ENCODE data around the gene FTCDNL1. TPM values are rescaled to one million over a fixed set of nuclear protein-coding genes. Genes with fewer than 3 reads are reported as not detected.

The FTCDNL1 gene
- total RNA-seq, 4 donors from 2014 or later: 0.69 to 2.3 (median 1.4) TPM

DNA sequence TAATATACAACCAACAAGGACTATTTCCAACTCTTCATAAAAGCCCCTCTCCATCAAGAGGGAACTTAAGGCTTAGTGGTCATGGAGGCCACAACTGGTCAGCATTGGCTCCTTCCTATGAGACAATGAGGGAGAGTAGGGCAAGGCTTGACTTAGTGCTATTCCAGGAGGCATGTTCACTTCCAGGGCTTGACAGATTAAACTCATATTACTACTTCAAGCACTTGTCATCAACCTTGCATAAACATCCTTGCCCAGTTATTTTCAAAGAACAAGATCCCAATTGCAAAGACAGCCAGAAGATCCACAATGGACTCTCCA is 133.4 kb downstream of the FTCDNL1 start:
- H3K36me3 ChIP-seq: no peaks in the 10 kb centered on the region
- no peak for ATAC-seq
- TF ChIP-seq POLR2A (IDR thresholded peaks at IDR 0.05) (no peak), EP300 (IDR thresholded peaks at IDR 0.05) (no peak), POLR2AphosphoS5 (IDR thresholded peaks at IDR 0.05) (no peak)
- TF ChIP-seq, protein P1, sequence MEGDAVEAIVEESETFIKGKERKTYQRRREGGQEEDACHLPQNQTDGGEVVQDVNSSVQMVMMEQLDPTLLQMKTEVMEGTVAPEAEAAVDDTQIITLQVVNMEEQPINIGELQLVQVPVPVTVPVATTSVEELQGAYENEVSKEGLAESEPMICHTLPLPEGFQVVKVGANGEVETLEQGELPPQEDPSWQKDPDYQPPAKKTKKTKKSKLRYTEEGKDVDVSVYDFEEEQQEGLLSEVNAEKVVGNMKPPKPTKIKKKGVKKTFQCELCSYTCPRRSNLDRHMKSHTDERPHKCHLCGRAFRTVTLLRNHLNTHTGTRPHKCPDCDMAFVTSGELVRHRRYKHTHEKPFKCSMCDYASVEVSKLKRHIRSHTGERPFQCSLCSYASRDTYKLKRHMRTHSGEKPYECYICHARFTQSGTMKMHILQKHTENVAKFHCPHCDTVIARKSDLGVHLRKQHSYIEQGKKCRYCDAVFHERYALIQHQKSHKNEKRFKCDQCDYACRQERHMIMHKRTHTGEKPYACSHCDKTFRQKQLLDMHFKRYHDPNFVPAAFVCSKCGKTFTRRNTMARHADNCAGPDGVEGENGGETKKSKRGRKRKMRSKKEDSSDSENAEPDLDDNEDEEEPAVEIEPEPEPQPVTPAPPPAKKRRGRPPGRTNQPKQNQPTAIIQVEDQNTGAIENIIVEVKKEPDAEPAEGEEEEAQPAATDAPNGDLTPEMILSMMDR (IDR thresholded peaks at IDR 0.05): no peak
- H3K4me3 ChIP-seq: no peak overlapping the region
- H3K27me3 ChIP-seq: no peaks in the 10 kb centered on the region
- peaks cover 0 to 8% (median 0%) of the 10 kb centered on the region in 3 donors for H3K9me3 ChIP-seq
- H3K4me1 ChIP-seq: no peaks in the 10 kb centered on the region
- H3K27ac ChIP-seq: no peak overlapping the region

GRCh38 chr2:199716807-199717586 is 134.0 kb downstream of the FTCDNL1 start:
- H3K4me3 ChIP-seq: no peak overlapping the region
- TF ChIP-seq POLR2AphosphoS5 (IDR thresholded peaks at IDR 0.05) (no peak), EP300 (IDR thresholded peaks at IDR 0.05) (no peak), POLR2A (IDR thresholded peaks at IDR 0.05) (no peak)
- TF ChIP-seq, protein P1 (IDR thresholded peaks at IDR 0.05): no peak
- no peaks in the 10 kb centered on the region for H3K36me3 ChIP-seq
- WGBS, 2 donors (ENCODE audit: low coverage in 1 of 2): 19 to 22% methylated on average over 4 of the region's 4 CpGs
- no peaks in the 10 kb centered on the region for H3K4me1 ChIP-seq
- ATAC-seq: no peak
- H3K27me3 ChIP-seq: no peaks in the 10 kb centered on the region
- peaks cover 0 to 3% (median 0%) of the 10 kb centered on the region in 3 donors for H3K9me3 ChIP-seq
- no peak overlapping the region for H3K27ac ChIP-seq

GRCh38 chr2:199713746-199714145 is 137.2 kb downstream of the FTCDNL1 start:
- Histone ChIP-seq H3K4me1 (no peaks in the 10 kb centered on the region), H3K27me3 (no peaks in the 10 kb centered on the region), H3K9me3 (no peaks in the 10 kb centered on the region), H3K4me3 (no peak overlapping the region), H3K36me3 (no peaks in the 10 kb centered on the region), H3K27ac (no peak overlapping the region)
- TF ChIP-seq POLR2AphosphoS5 (IDR thresholded peaks at IDR 0.05) (no peak), POLR2A (IDR thresholded peaks at IDR 0.05) (no peak)
- WGBS, 2 donors (ENCODE audit: low coverage in 1 of 2): 43 to 46% methylated on average over 2 of the region's 2 CpGs
- ATAC-seq: no peak

GRCh38 chr2:199710551-199710950 is 140.4 kb downstream of the FTCDNL1 start:
- H3K9me3 ChIP-seq: peaks cover 0 to 12% (median 0%) of the 10 kb centered on the region in 3 donors
- no peak overlapping the region for H3K4me3 ChIP-seq
- no peak for ATAC-seq
- H3K36me3 ChIP-seq: no peaks in the 10 kb centered on the region
- no peak overlapping the region for H3K27ac ChIP-seq
- 60 to 71% methylated on average over 1 of the region's 1 CpG for WGBS, 2 donors (ENCODE audit: low coverage in 1 of 2)
- H3K4me1 ChIP-seq: no peaks in the 10 kb centered on the region
- H3K27me3 ChIP-seq: no peaks in the 10 kb centered on the region
- TF ChIP-seq, protein P1 (IDR thresholded peaks at IDR 0.05): no peak
- TF ChIP-seq POLR2AphosphoS5 (IDR thresholded peaks at IDR 0.05) (no peak), POLR2A (IDR thresholded peaks at IDR 0.05) (no peak), EP300 (IDR thresholded peaks at IDR 0.05) (no peak)

Small RNA genes lying within 50 kb of the gene (small RNA-seq; reads per million reads assigned to genes)
- gene AC108032.1: 0 reads per million in 4 donors
- 0 reads per million in 4 donors for gene RN7SL717P

Other genes starting within 250 kb of the FTCDNL1 start
- gene C2orf69, start 60.1 kb upstream of the FTCDNL1 start, total RNA-seq: 10 to 100 TPM; 10.9 to 13.6 (median 12.5) TPM
- gene TYW5, start 104.3 kb upstream of the FTCDNL1 start, total RNA-seq: 10 to 100 TPM in 1 of 4 donors, 1 to 10 TPM in 3; 5.7 to 11.7 (median 6.3) TPM
- gene MAIP1, start 104.4 kb upstream of the FTCDNL1 start, total RNA-seq: 10 to 100 TPM; 15.5 to 19.4 (median 18.0) TPM